Fibroblast of peridontal ligament (primary cell): Measurements from ENCODE around the gene TMEM19.

Experiments used
- DNase-seq: peaks from one replicate; pipeline ENCODE4 v3.0.0-alpha.2; 2010; ENCODE audit errors: extremely low read depth

TMEM19 gene

GRCh38 chr12:71718611-71719010 lies 32.7 kb downstream of the TMEM19 start:
- no peak for DNase-seq

GRCh38 chr12:71719647-71720370 lies 33.9 kb downstream of the TMEM19 start:
- peak; percentile 9 for DNase-seq

- no peak for DNase-seq
Observed at GRCh38 chr12:71721783-71722505, 36.1 kb downstream of the TMEM19 start.

GRCh38 chr12:71725011-71725410 lies 39.1 kb downstream of the TMEM19 start:
- DNase-seq: peak; percentile 96

- DNase-seq: no peak
Observed at GRCh38 chr12:71726548-71726947, 40.7 kb downstream of the TMEM19 start.

GRCh38 chr12:71727958-71728357 lies 42.1 kb downstream of the TMEM19 start:
- no peak for DNase-seq

- no peak for DNase-seq
Observed at GRCh38 chr12:71730936-71731335, 45.1 kb downstream of the TMEM19 start.

- DNase-seq: peak; percentile 43
Observed at GRCh38 chr12:71731439-71732356, 45.8 kb downstream of the TMEM19 start.

- DNase-seq: no peak
Observed at GRCh38 chr12:71732357-71732712, 46.5 kb downstream of the TMEM19 start.

- DNase-seq: no peak
Observed at GRCh38 chr12:71737197-71737596, 51.3 kb downstream of the TMEM19 start.

- DNase-seq: no peak
Observed at GRCh38 chr12:71742998-71743397, 57.1 kb downstream of the TMEM19 start.

GRCh38 chr12:71744522-71745300 lies 58.8 kb downstream of the TMEM19 start:
- DNase-seq: no peak

GRCh38 chr12:71746974-71747611 lies 61.2 kb downstream of the TMEM19 start:
- DNase-seq: peak; percentile 80

- no peak for DNase-seq
Observed at GRCh38 chr12:71748081-71748850, 62.4 kb downstream of the TMEM19 start.

GRCh38 chr12:71749666-71750065 lies 63.8 kb downstream of the TMEM19 start:
- peak; percentile 43 for DNase-seq

- DNase-seq: no peak
Observed at GRCh38 chr12:71752891-71753290, 67.0 kb downstream of the TMEM19 start.
